ENCODE results near the gene VIL1. TPM values are rescaled to one million over a fixed set of nuclear protein-coding genes. Genes with fewer than 3 reads are reported as not detected.

VIL1 gene
- total RNA-seq, 6 experiments from 2014 or later: 2.1 to 118 (median 19.1) TPM

GRCh38 chr2:218392891-218393462 lies 25.9 kb upstream of the VIL1 start:
- no peaks in the 10 kb centered on the region for H3K27me3 ChIP-seq
- no peaks in the 10 kb centered on the region for H3K9me3 ChIP-seq
- no peaks in the 10 kb centered on the region for H3K36me3 ChIP-seq
- intact Hi-C loops (cut with DNase I): loop anchor here in 1 of 2 donors (10.0 kb wide), 1 partner anchor 88 kb away; no protein-coding TSS in a partner anchor
- peak in 1 of 3 donors; percentile 4 for DNase-seq
- no peak overlapping the region for H3K4me3 ChIP-seq
- no peak for ATAC-seq
- no peak overlapping the region for H3K27ac ChIP-seq
- H3K4me1 ChIP-seq: peaks cover 0 to 13% (median 0%) of the 10 kb centered on the region in 4 donors
- WGBS (ENCODE audit: insufficient coverage, low coverage, low lambda C conversion rate, missing lambda C conversion rate): 78% methylated on average over 10 of the region's 16 CpGs
- TF ChIP-seq CTCF (IDR thresholded peaks at IDR 0.05) (no peak), POLR2A (IDR thresholded peaks at IDR 0.05) (no peak)

GRCh38 chr2:218393750-218394290 lies 25.1 kb upstream of the VIL1 start:
- no peak for ATAC-seq
- Histone ChIP-seq H3K9me3 (no peaks in the 10 kb centered on the region), H3K4me3 (no peak overlapping the region), H3K36me3 (no peaks in the 10 kb centered on the region), H3K27me3 (no peaks in the 10 kb centered on the region), H3K27ac (no peak overlapping the region), H3K4me1 (peaks cover 0 to 13% (median 0%) of the 10 kb centered on the region in 4 donors)
- 44% methylated on average over 2 of the region's 8 CpGs for WGBS (ENCODE audit: insufficient coverage, low coverage, low lambda C conversion rate, missing lambda C conversion rate)
- intact Hi-C loops (cut with DNase I): loop anchor here in 1 of 2 donors (10.0 kb wide), 1 partner anchor 89 kb away; no protein-coding TSS in a partner anchor
- DNase-seq: peak in 1 of 3 donors; percentile 37
- TF ChIP-seq CTCF (IDR thresholded peaks at IDR 0.05): no peak

GRCh38 chr2:218394298-218395089 lies 24.4 kb upstream of the VIL1 start:
- ATAC-seq (no peak), DNase-seq (peak in 1 of 3 donors; percentile 64)
- TF ChIP-seq POLR2A (IDR thresholded peaks at IDR 0.05): no peak
- no peak for TF ChIP-seq CTCF (IDR thresholded peaks at IDR 0.05)
- Histone ChIP-seq H3K27me3 (no peaks in the 10 kb centered on the region), H3K36me3 (no peaks in the 10 kb centered on the region), H3K4me3 (no peak overlapping the region), H3K9me3 (no peaks in the 10 kb centered on the region), H3K27ac (no peak overlapping the region), H3K4me1 (peaks cover 0 to 13% (median 0%) of the 10 kb centered on the region in 4 donors)
- intact Hi-C loops (cut with DNase I): loop anchor here in 1 of 2 donors (10.0 kb wide), 1 partner anchor 90 kb away; no protein-coding TSS in a partner anchor
- 83% methylated on average over 8 of the region's 13 CpGs for WGBS (ENCODE audit: insufficient coverage, low coverage, low lambda C conversion rate, missing lambda C conversion rate)

- H3K27ac ChIP-seq: no peak overlapping the region
- no peaks in the 10 kb centered on the region for H3K9me3 ChIP-seq
- WGBS (ENCODE audit: insufficient coverage, low coverage, low lambda C conversion rate, missing lambda C conversion rate): 63% methylated on average over 4 of the region's 6 CpGs
- H3K4me1 ChIP-seq: peaks cover 0 to 13% (median 0%) of the 10 kb centered on the region in 4 donors
- H3K36me3 ChIP-seq: no peaks in the 10 kb centered on the region
- intact Hi-C loops (cut with DNase I): loop anchor here in 1 of 2 donors (10.0 kb wide), 1 partner anchor 90 kb away; no protein-coding TSS in a partner anchor
- no peak for TF ChIP-seq CTCF (IDR thresholded peaks at IDR 0.05)
- TF ChIP-seq POLR2A (IDR thresholded peaks at IDR 0.05): no peak
- no peak overlapping the region for H3K4me3 ChIP-seq
- ATAC-seq (no peak), DNase-seq (no peak)
- no peaks in the 10 kb centered on the region for H3K27me3 ChIP-seq
These were observed 23.9 kb upstream of the VIL1 start for GRCh38 chr2:218395090-218395444.
